HG03280 (cell line): ENCODE data around the gene CACNA1D.
"Not testable (repeated sequence)": the region's sequence is repeated elsewhere in the genome, so short reads cannot be mapped to it uniquely, and the experiment has no call there.

Source experiments
- ATAC-seq: cut with Tn5 transposase; IDR thresholded peaks from one replicate; pipeline ENCODE4 v1.9.1; 2021; ENCODE audit warnings: mild to moderate bottlenecking, moderate library complexity; ENCODE audit not compliant: unreplicated experiment

CACNA1D gene

DNA sequence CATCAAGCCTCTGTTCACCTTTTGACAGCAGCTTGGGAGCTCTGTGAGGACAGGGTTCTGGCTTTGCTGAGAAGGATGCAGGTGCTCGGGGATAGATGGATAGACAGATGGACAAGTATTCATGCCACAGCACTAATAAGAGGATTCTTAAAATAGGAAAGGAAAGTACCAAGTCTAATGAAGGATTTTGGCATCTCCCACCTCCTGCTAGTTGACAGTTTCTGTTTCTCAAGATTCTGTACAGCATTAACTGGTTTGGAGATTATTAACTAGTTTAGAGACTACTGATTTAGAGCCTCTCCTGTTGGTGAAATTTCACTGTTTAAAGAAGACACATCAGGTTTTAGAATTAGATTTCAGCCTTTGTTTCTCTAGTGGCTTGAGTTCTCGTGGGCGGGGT lies 152.3 kb downstream of the CACNA1D start:
- no peak for ATAC-seq

- ATAC-seq = no peak
Observed at GRCh38 chr3:53649816-53650215, 155.4 kb downstream of the CACNA1D start.

GRCh38 chr3:53650424-53650823 lies 156.0 kb downstream of the CACNA1D start:
- ATAC-seq = peak; percentile 65

DNA sequence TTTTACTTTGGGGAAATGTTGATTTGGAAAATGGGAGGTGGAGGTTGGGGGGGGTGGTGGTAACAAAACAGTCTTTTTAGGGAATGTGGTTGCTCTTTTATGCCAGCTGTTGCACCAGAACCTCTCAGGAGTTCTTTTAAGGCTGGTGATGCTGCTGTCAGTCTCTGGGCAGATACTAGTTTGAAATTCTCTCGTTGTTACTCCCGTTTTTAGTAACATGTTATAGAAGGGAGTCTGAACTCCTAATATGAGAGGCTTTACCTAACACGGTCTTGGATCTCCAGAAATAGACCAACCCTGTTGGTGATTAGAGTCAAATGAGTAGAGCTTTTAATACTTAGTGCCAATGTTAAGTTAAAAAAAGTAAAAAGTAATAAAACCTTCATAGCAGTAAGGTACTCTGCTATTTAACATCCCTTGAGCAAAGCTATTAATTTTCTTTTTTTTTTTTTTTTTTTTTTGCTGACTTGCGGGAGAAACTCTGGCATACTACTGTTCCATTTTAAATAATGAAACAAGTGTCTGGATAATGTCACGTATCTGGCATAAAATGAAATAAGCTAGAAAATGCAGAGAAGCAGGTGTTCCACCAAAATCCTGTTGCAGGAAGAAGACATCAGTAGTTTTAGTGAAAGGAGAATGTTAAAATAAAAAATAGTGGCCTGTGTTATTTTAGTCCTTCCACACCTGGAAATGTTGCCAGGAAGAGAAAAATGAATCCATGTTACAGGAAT lies 156.7 kb downstream of the CACNA1D start:
- no peak for ATAC-seq

- no peak for ATAC-seq
Observed at GRCh38 chr3:53651927-53652326, 157.5 kb downstream of the CACNA1D start.

GRCh38 chr3:53657651-53658050 lies 163.2 kb downstream of the CACNA1D start:
- ATAC-seq = no peak

DNA sequence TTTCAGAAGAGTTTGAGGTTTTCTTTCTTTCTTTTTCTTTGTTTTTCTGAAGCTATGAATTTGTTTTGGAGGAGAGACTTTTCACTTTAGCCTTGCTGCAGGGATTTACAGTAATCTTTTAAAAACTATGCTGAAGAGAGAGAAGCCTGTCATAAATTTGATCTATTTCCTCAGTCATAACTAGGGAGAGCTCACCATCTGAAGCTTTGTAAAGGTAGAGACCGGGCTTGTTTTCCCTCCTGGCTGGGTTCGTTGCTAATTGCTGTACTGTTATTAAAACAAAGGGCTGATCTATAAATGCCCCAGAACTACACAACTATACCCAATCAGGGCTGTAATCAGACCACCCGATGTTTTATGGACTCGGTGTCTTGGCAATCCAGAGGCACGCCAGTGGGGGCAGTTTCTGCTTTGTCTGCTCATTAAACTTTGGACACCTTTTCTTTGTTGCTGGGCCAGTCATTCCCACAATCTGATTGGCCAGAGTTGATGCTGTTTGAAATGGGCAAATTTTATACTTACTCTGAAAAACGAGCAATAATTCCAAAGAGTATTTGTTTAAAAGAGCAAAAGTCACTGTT lies 164.3 kb downstream of the CACNA1D start:
- no peak for ATAC-seq

DNA sequence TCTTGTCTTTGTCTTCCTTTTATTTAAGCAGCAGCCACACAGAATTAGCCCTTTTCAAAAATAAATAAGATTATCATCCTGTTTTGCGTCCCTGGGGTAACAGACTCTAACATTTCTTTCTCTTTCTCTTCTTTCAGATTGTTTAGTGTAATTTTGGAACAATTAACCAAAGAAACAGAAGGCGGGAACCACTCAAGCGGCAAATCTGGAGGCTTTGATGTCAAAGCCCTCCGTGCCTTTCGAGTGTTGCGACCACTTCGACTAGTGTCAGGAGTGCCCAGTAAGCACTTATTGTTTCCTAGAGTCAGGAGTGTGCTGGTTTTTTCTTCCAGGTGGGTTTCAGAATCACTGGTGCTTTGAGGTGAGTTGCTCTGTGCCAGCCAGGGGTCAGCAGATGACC lies 165.6 kb downstream of the CACNA1D start:
- no peak for ATAC-seq

DNA sequence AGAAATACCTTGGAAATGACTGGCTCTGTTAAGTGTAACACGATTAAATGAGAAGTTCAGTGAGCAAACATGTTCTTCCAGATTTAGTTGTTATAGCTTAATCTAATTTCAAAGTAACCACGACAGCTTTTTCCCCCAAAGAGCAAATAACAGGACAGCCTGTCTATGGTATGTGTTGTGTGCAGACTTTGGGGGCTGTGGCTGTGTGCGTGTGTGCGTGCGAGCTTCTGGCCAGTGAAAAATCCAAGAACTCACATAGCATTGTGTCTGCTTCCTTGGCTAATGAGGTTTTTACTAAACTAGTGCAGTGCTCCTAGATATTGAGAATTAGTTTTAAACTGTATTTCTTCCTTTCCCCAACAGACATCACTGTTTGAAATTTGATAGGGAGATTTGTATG lies 167.1 kb downstream of the CACNA1D start:
- no peak for ATAC-seq

DNA sequence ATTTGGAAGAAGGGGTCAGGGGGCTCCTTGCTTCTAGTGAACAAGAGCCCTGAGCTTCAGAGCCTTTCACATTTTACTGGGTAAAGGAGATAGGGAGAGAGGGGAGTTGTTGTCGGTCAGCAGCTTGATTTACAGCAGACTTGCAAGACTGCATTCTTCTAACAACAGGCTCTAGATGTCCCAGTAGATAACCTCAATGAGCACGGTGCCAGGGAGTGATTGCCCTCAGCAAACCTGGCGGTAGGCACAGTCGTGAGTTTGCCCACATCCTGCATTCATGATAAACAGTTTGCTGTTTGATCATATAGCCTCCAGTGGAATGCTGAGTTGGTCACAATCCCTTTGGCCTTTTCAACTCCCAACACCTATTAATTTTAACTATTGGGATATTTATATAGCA lies 170.4 kb downstream of the CACNA1D start:
- not testable (repeated sequence) for ATAC-seq

DNA sequence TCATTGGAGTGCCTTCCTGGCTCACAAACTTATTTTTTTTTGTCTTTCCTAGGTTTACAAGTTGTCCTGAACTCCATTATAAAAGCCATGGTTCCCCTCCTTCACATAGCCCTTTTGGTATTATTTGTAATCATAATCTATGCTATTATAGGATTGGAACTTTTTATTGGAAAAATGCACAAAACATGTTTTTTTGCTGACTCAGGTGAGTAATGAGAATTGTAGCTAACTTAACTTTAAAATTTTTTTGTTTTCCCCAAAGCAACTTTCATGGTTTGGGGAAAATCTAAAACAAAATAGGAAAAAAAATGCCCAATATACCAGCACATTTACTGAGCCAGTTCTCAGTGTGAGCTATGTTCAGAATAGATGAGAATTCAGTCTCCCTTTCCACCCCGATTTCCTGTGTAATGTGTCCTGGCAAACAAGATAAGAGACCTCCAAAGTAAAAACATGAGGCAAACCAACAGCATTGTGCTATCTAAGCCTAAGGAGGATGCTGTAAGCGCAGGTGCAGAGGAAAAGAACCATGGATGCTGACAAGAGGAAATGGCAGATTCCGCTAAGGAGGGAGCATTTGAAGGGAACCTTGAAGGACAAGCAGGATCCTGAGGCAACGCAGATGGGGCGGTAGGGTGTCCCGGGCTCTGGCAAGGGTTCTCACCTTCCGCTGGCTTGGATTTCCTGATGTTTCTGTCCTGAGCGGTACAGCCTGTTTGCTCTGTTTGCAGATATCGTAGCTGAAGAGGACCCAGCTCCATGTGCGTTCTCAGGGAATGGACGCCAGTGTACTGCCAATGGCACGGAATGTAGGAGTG lies 171.4 kb downstream of the CACNA1D start:
- ATAC-seq = no peak

- no peak for ATAC-seq
Observed at GRCh38 chr3:53668872-53669271, 174.5 kb downstream of the CACNA1D start.

- no peak for ATAC-seq
Observed at GRCh38 chr3:53670721-53671120, 176.3 kb downstream of the CACNA1D start.

GRCh38 chr3:53671192-53671960 lies 177.0 kb downstream of the CACNA1D start:
- no peak for ATAC-seq

DNA sequence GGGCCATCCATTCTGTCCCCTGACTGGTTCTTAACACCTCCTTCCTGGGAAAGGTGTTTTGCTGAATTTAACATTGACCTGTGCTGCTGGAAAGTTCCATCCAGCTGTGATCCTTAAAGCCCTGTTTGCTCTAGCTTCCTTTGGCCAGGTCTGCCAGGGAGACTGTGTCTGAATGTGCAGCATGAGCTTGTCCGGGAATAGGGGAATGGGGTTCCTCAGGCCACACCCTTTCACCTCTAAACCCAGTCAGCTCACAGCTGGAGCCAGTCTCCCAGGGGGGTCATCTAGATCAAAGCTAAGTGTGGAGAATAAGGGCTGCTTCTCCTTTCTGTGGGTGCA lies 177.5 kb downstream of the CACNA1D start:
- ATAC-seq = no peak

GRCh38 chr3:53672981-53673380 lies 178.6 kb downstream of the CACNA1D start:
- ATAC-seq = no peak

GRCh38 chr3:53673722-53674350 lies 179.4 kb downstream of the CACNA1D start:
- no peak for ATAC-seq

DNA sequence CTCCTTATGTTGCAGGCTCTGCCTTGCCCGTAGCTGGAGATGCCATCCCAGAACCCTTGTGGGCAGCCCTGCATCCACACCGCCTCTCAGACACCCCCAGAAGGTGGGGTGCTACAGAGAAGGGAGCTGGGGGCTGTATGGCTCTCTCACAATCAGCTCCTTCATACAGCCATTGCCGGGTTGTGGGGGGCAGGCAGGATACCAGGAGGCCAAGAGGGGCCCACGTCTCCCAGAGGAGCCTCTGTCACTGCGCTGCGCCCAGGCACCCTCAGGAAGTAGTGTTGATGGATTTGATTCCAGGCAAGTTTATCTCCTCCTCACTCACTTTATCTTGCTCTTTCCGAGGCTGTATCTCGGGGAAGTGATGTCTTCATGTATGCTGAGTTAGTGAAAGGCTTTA lies 180.2 kb downstream of the CACNA1D start:
- ATAC-seq = no peak

DNA sequence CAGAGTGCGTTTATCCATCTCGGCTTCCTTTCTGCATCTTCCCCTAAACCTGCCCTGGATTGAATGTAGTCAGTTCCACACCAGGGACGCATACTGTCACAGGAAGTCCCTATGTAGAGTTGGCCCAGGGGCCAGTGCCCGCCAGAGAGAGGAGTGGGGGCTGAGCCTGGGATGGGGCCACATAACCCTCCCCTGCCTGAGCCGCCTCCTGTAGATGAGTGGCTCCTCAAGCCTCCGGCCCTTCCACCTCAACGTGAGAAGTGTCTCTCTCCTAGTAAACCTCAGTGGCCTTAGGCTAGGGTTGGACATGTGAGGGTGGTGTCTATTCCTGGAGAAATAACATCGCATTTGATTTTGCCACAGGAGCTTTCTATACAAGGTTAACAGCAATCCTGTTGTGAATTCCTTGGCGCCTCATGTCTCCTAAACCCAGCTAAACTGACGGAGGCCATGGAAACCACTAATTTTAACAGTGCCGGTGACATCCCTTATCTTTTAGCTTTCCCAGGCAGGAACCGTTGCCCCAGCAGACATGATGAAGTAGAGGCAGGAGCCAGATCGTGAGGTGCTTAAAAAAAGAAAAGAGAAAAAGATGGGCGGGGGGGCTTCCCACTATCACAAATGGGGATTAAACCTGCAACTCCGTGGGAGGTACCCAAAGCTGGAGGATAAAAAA lies 180.7 kb downstream of the CACNA1D start:
- ATAC-seq = no peak

GRCh38 chr3:53675942-53676341 lies 181.5 kb downstream of the CACNA1D start:
- ATAC-seq = no peak
